8988T (cell line): ENCODE data around the gene SLC6A6.

Experiments
- DNase-seq: peaks from one replicate; pipeline ENCODE4 v3.0.0; 2011

Gene SLC6A6

DNA sequence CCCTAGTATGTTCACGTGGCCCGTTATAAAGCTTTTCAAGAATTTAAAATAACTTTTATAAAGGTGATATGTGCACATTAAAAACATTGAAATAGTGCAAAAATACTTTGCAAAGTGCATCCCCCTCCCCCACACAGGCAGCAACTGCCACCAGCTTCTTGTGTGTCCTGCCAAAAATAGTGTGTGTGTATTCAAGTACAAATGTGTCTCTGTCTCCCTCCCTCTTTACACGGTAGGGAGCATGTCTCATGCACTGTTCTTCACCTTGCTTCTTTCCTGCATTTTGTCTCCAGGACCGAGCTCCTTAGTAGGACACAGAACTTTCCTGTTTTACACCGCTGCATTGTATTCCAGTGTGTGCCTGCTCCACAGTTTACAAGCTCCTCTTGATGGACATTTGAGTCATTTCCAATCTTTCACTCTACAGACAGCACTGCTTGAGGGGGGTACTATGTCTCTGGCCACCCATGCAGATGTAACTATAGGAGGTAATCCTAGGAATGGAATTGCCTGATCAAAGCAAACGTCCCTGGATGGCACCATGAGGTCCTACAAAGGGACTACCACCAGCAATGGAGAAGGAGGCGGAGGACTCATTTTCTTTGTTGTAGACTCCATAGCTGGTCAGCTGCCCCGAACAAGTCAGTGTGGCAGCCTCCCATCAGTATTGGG lies 52.4 kb downstream of the SLC6A6 start:
- no peak for DNase-seq

DNA sequence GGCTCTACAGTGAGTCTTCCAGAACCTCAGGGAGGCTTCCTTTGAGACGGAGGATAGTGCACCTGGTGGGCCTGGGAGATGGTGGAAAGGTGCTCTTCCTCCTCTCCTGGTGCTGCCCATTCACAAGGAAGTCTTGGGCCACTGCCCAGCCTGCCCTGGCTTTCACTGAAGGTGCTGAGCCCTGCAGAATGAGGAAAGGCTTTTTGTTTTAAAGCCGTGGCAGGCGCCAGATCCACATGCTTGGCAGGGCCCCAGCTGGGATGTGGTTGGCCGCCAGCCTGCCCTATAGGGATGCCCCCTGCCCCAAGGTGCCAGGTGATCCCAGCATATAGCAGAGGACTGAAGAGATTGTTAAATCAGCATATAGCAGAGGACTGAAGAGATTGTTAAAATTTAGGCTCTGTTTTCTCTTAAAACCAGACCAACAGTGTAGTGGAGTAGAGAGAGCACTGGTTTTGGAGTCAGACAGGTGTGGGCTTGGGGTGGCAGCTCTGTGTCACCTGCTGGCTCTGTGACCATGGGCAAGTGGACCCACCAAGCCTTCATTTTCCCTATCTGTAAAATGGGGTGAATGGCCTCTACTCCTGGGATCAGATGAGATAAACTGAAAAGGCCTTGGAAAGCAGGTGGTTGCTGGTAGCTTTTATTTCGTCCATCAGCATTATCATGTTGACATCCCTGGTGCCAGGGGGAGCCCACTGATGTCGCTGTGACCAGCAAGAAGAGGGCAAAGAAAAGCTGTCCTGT lies 53.3 kb downstream of the SLC6A6 start:
- no peak for DNase-seq

DNA sequence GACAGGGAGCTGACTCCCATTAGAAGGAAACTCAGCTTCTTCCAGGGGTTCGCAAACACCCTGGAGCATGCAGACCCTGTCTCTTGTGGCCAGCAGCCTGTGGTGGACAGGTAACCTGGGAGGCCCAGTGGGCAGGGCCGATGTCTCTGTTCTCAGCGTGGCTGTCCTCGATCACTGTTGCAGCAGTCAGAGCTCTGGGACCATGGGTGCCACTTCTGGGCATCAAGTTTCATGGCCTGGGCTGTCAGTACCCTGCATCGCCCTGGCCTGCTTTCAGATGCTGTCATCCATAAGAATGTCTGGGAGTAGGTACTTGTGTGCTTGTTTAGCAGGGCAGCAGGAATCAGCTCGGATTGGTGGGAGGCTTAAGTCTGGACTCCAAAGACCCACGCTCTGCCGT lies 54.4 kb downstream of the SLC6A6 start:
- DNase-seq: no peak

DNA sequence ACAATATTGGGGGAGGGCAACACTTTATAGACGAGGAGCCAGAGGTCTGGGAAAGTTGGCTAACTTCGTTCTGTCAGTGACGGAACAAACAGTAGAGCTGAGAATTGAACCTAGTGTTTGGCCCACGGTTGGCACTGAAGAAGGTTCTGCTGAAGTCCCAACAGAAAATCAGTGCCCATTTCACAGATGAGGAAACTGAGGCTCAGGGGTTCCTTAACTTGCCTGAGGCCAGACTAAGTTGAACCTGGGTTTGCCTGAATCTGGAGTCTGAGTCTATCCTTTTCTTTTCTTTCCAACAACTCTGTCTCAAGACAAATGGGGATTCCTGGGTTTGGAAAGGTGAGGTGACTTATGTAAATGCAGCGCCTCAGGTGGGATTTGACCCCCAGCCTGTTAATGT lies 55.1 kb downstream of the SLC6A6 start:
- no peak for DNase-seq

DNA sequence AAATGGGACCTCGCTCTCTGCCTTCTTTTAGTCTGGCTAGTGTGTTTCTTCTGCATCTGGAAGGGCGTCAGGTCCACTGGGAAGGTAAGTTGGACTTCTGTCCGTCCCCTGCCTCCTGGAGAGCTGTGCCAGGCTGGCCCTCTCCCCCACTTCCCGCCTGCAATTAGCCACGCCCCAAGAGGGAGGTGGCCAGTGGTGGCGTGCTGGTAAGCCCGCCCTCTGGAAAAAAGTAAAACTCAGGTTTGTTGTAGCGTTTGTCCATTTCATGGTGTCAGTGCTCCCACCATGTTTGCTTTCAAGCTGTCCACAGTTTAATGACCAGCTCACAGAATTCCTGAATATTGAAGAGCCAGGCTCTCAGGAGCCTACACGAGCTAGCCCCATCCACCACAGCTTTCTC lies 55.6 kb downstream of the SLC6A6 start:
- DNase-seq: no peak

DNA sequence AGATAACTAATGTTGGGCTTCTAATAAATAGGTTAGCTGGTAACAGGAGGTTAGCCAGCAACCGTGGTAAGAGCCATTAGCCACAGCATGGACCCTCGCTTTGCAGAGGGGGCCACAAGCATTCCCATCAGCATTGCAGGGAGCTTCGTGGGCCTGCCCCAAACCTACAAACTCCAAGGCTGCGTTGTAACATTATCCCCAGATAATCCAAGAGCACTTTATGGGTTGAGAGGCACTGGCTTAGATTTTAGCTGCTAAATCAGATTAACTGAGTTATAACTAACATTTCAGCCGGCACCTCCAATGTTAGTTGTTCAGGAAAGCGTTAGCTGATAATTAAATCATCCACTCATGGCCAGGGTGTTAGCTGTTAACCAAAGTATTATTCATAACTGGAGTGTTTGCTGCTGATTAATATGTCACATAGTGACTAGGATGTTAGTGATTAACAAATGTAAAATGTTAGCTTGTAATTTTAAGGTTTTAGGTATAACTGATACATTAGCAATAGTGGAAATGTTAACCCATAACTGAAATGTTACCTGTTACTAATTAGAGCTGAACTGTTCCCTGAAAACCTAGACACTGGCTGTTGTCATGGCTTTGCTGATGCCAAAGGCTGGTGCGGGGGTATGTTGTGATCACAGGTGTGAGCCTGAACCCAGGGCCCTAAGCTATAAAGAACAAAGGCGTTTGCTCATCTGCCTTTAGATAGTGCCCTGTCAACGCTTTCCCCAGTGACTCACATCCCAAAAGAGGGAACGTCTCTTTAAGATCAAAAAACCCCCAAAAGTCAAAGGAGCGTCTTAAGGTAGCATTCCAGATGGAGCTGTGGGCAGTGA lies 56.2 kb downstream of the SLC6A6 start:
- no peak for DNase-seq

DNA sequence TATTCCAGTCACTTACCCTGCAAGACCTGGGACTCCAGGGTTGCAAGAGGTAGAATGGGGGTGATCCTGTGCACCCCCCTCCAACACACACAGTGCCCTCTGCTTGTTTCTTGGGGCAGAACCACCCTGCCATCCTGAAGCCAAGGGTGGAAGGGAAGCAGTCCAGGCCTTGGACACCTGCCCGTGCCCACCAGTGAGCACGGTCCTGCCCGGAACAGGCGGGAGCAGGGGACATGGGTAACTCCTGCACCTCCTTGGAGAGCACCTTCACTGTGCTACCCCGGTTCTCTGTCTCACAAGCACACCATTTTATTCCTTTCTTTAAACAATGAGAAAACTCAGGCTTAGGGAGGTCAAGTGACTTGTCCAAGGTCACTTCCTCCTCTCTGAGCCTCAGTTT lies 57.0 kb downstream of the SLC6A6 start:
- no peak for DNase-seq

DNA sequence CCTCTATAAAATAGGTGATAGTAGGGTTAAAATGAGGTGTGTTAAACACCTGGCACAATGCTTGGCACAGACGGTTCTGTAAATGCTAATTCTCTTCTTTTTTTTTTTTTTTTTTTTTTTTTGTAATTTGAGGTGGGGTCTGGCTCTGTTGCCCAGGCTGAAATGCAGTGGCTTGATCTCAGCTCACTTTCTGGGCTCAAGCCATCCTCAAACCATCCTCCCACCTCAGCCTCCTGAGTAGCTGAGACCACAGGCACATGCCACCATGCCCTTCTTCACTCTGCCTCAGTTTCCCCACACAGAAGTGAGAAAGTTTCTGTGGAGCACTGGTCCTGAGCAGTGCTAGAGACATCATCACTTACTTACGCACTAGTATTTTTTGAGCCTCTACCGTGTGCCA lies 57.4 kb downstream of the SLC6A6 start:
- DNase-seq: no peak

DNA sequence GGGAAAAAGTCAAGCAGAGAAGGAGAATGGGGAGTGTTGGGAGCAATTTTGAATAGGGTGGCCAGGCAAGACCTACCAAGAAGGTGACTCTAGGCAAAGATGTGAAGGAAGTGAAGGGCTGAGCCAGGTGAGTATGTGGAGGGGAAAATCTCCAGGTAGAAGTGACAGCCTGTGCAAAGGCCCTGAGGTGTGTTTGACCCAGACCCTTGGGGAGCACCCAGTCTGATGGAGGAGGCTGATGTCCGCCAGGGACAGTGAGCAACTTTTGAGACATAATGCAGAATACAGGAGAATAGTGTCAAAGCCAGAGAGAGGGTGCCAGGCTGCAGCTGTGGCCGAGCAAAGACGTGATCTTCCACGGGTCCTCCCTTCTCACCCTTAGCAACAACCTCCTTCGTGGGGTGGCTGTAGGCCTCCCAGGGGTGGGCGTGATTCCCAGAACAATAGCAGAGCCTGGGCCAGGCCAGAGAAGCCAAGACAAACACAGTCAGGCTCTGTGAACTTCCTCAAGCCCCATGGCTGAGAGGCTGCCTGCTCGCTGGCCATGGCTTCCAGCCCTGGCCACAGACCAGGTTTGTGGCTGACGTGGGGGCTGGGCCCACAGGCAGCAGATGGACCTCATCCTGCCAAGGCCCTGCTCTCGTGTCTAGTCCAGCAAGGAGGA lies 58.1 kb downstream of the SLC6A6 start:
- DNase-seq: no peak

DNA sequence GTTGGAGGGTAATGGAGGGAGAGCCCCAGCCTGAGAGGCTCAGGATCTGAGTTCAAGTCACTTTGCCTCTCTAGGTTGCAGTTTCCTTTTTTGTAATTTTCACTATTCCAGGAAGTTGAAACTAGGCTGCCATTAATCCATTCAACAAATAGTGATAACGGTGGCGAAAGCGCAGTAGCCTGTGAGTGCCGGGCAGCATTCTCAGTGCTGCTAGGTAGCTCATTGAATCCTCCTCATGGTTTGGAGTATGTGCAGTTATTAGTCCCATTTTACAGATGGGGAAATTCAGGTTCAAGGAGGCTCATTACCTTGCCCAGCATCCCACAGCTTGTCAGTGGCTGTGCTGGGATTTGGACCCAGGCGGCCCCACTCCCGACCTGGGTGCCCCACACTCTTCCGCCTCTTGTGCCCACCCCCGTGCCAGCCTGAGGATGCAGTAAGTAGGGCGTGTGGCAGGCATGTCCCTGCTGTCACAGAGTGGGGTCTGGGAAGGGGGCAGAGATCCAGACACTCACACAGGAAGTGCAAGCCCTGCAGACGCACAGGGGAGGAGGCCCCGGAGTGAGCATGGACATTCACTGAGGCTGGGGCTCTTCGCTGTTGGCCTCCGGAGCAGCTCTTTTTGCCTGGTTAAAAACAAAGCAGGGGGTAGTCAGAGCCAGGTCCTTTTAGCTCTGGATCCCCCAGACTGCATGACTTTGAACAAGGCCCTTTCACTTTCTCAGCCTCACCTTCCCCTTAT lies 58.8 kb downstream of the SLC6A6 start:
- no peak for DNase-seq

DNA sequence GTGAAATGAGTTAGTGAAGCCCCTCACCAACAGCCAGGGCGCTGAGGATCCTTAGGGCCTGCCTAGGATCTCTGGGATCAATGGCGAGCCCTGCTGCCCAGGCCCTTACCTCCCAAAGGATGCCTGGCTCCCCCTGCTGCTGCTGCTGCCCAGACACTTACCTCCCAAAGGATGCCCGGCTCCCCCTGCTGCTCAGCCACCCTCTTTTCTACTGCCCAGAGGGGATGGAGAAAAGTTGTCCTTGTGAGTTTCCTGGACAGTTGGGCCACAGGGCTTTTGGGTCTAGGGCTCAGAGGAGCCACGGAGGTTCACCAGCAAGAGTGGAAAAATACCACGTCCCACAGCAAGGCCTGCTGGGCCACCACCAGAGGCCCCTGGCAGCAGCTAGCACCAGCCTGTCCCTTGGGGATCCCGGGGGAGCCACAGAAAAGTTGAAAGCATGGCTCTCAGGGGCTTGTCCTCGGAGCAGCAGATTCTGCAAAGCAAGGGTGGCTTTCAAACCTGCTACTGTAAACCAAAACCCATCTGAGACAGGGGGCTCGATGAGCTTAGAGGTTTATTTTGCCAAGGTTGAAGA lies 59.4 kb downstream of the SLC6A6 start:
- DNase-seq: peak; percentile 90

DNA sequence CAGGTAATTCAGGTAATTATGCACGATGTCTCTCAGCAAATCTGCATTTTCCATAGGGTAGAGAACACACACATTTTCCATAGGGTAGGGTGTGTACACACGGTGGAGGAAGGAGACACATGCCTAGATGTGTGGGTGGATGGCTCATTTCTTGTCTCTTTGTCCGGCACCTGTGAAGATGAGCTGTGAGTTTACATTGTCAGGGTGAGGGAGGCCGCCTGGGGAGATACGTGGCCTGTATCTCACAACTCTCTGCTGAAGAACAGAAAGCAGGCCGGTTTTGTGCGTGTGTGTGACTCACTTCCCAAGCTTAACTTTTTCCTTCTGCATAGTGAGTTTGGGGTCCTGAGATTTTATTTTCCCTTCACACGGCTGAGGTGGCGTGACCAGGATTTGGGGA lies 60.3 kb downstream of the SLC6A6 start:
- DNase-seq: no peak

DNA sequence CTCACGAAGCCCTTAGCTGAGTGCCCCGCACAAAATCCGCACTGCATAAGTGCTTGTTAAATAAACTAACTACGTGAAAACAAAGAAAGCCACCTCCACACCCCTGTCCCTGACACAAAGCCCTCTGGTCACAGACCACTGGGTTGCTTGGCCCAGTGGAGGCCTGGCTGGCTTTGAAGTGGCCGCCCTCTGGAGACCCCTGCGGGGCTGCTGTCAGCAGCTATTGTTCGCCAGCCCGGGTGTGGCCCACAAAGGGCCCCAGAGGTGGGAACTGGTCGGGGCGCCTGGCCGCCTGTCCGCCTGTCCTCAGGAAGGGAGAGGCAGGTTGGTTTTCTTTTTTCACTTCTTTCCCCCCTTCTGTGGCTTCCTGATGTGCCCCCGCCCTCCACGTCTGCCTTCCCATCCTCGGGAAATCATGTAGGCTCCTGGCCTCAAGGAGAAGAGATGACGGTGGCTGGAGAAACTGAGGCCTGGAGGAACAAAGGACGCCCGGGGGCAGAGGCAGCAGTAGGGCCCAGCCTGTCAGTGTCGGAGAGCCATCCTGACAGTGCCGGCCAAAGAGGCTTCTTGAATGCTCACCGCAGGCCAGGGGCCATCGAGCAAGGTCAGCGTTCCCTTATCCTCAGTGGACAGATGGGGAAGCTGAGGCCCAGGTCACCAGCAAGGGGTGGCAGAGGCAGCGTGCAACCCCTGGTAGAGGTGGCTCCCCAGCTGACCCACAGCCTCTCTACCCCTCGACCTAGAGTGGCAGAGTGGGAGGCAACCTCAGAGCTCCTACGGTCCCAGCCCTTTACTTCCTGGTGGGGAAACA lies 61.1 kb downstream of the SLC6A6 start:
- no peak for DNase-seq

DNA sequence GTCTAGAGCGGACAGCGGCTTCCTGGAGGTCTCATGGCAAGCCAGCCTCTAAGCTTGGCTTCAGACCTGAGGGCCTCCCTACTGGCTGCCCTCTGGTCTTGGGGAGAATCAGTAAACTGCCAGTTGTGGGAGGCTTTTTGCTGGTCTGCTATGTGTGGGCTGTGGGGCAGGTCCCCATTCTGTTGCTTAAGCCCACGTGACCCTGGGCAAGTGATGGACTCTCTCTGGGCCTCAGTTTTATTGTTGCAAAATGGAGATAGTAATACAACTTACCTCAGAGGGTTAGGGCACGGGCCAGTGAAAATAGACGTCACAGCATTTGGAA lies 61.7 kb downstream of the SLC6A6 start:
- no peak for DNase-seq

DNA sequence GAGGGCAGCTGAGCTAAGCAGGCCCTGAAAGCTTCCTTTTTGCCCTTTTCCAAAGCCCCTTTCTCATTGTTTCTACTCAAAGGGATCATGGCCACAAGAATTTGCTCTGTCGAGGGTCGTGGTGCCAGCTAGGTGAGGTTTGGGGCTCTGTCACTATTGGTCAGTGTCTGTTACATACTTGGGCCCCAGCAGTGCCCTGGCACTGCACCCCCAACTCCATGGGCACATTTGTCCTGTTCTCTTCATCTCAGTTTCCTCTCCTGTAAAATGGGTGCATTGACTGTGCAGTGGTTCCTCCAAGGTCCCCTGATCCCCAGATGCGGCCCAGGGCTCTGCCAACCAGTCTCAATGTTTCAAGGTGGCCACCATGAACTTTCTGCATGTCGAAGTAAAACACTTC lies 62.1 kb downstream of the SLC6A6 start:
- DNase-seq: no peak

DNA sequence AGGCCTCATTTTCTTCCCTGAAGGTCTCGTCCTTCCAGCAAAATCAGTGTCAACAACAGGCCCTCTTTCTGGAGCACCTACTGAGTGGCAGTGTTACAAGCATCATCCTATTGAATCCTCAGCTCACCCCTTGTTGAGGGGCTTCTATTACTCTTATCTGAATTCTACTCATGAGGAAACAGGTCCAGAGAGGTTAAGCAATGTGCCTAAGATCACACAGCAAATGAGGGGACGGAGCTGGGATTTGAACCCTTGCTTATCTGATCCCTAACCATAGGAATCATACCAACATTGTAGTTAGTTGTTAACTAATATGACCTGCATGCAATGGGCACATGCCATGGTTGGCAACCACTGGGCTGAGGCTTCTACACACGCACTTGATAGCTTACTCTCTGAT lies 63.0 kb downstream of the SLC6A6 start:
- no peak for DNase-seq

DNA sequence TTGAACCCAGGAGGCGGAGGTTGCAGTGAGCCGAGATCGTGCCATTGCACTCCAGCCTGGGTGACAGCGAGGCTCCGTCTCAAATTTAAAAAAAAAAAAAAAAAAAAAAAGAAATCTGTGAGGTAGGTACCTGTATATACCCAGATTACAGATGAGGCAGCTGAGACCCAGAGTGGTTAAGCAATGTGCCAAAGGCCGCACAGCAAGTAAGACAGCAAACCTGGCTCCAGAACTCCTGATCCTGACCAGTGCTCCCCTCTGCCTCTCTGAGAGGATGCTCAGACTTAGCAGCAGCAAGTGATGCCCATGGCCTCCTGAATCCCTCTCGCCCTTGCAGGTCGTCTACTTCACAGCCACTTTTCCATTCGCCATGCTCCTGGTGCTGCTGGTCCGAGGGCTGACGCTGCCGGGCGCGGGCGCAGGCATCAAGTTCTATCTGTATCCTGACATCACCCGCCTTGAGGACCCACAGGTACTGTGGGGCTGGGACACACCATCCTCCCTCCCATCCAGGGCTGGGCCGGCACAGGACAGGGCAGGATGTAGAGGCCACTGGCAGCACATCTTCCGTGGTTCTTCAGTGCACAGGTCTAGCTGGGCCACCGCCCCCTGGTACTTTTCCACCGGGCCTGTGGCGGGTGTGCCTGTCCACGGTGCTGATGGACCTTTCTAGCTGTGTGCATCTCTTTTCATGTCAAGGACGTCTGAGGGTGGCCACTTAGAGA lies 63.9 kb downstream of the SLC6A6 start:
- DNase-seq: no peak

DNA sequence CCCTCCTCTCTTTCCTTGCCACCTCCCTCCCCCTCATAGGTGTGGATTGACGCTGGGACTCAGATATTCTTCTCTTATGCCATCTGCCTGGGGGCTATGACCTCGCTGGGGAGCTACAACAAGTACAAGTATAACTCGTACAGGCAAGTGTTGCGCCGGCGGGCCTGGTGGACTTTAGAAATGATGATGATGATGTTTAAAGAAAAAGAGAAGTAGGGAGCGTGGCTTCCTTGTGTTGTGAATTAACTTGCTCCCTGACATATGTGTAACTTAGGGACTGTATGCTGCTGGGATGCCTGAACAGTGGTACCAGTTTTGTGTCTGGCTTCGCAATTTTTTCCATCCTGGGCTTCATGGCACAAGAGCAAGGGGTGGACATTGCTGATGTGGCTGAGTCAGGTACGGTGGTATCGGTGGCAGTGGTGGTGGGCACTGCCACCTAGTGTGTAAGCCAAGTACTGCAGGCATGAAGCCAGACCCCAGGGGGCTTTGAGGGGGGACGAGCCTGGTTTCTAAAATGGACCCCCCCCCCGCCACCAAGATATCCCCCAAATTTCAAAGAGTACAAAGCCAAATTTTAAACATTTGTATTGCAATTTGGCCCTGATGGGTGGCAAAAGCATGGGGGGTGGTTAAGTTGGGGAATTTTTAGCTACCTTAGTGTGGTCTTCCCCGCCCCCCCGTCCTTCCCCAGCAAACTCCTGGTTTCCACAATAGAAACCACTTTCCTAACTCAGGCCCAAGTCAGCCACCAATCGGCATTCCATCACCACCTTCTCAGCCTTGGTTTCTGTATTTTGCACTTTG lies 65.6 kb downstream of the SLC6A6 start:
- DNase-seq: peak; percentile 97

DNA sequence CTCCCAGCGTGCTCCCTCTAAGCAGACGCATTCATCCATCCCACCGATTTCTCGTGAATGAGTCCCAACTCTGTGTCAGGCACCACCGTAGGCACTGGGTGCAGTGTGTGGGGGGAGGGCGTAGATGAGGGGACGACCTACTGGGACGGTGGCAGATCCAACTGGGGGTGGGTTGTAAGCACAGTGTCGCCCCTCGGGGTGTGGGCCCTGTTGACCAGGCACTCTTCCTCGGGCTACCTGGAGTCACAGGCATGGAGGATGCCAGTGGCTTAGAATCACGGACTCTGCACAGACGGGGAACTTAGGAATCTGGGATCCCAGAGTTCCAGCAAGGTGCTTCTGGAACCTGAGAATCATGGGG lies 66.2 kb downstream of the SLC6A6 start:
- no peak for DNase-seq

DNA sequence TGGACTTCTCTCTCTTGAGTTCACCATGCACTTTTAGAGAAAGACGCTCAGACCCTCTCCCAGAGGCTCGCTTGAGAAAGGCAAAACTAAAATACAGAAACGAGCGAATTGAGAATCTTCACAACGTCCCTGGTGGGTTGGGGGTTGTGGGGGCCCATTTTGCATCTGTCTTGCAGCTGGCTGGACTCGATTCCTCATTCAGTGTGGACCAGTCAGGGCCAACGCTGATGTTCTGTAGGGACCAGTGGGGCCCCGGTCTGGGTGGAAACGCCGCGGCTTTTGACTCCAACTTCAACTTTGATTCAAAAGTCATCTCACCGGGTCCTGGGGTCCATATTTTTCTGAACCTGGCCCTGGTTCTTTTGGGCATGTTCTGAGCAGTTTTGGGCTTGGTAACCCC lies 68.1 kb downstream of the SLC6A6 start:
- no peak for DNase-seq
